Adrenal gland (tissue), 12 donors: ENCODE results near the gene BAHCC1. TPM values are rescaled to one million over a fixed set of nuclear protein-coding genes. Genes with fewer than 3 reads are reported as not detected.

Experiments used
- DNase-seq, 7 donors: peaks; one replicate each; pipeline ENCODE4 v3.0.0-alpha.2; 2019 to 2020
- H3K27ac ChIP-seq, 5 donors: fragments of 200-600 bp; sonication (generic) in 4 of 5; 1 replicate in 3 of 5; 2 replicates in 2 of 5; pipeline versions ENCODE4 v1.5.1 to v1.8.0; 2016 to 2020; ENCODE audit warnings: mild to moderate bottlenecking in 1 of 5
- H3K27me3 ChIP-seq: fragments of 200-600 bp; 2 replicates; pipeline ENCODE4 v1.8.0; 2021
- H3K36me3 ChIP-seq, 2 donors: fragments of 200-600 bp; replicated peaks in 1 of 2; 1 replicate in 1 of 2; 2 replicates in 1 of 2; pipeline versions ENCODE4 v1.5.1 to v1.8.0; 2018 to 2022
- H3K4me1 ChIP-seq, 2 donors: fragments of 200-600 bp; replicated peaks in 1 of 2; 1 replicate in 1 of 2; 2 replicates in 1 of 2; pipeline versions ENCODE4 v1.5.1 to v1.8.0; 2018 to 2021
- H3K4me3 ChIP-seq, 4 donors: fragments of 200-600 bp; sonication (generic) in 3 of 4; one replicate each; pipeline ENCODE4 v1.5.1; 2016 to 2018
- H3K9me3 ChIP-seq, 3 donors: fragments of 200-600 bp; sonication (generic) in 1 of 3; replicated peaks in 1 of 3; 1 replicate in 2 of 3; 2 replicates in 1 of 3; pipeline versions ENCODE4 v1.5.1 to v1.8.0; 2016 to 2021
- POLR2A ChIP-seq, 2 donors: fragments of 450-650 bp; IDR thresholded peaks; one replicate each; pipeline ENCODE4 v1.6.1; 2017; ENCODE audit warnings: antibody characterized with exemption in 2 of 2, mild to moderate bottlenecking in 2 of 2, moderate library complexity in 1 of 2
- WGBS, 4 donors: extraction: QIAGEN DNeasy Blood & Tissue Kit in 2 of 4; methylation state at CpG; one replicate each; pipeline versions ENCODE4 v1.1.5 to v1.1.7; 2013 to 2017; 5-methylcytosine and 5-hydroxymethylcytosine counted together
- intact Hi-C, 2 donors: fragments of 100-400 bp; cut with DNase I; formaldehyde crosslinking; loops; one replicate each; pipeline versions ENCODE4 v1.14.1 to v1.15.0; 2022 to 2023
- polyA plus RNA-seq, 3 donors: library from polyadenylated mRNA; stranded (reverse); fragments of 200-250 nt in 2 of 3; fragments of 350-450 nt in 1 of 3; fragmentation: Illumina TruSeq in 1 of 3; extraction: RNeasy Lipid Tissue Mini Kit (QIAGEN cat#74804) in 1 of 3; gene quantifications; one replicate each; pipeline ENCODE4 v1.2.3, GENCODE V29; 2013 to 2014
- total RNA-seq, 9 donors: library from RNA; depleted of rRNA in 4 of 9; stranded (reverse); fragments of >200 nt in 4 of 9; fragments of 120-200 nt in 1 of 9; fragmentation: NEBNext Ultra II Directional in 1 of 9; extraction: Animal tissue kit (Norgen Biotek cat#: 25700) in 1 of 9; gene quantifications; one replicate each; pipeline versions ENCODE4 v1.1.0 to v1.2.4, GENCODE V29; 2013 to 2023
- TF ChIP-seq, protein P1 (sequence below), 6 experiments: fragments of 450-650 bp in 4 of 6; fragments of 200-600 bp in 2 of 6; sonication (generic) in 1 of 6; IDR thresholded peaks; 1 replicate in 5 of 6; 2 replicates in 1 of 6; pipeline versions ENCODE4 v1.5.1 to v1.8.0; 2016 to 2021; ENCODE audit warnings: antibody characterized with exemption in 6 of 6, mild to moderate bottlenecking in 2 of 6, moderate library complexity in 1 of 6
- donor health status: healthy with polysubstance abuse.
- donor health status: Bipolar disorder and iron deficiency.
- donor health status: DM: yes; HTN: yes; CAD: no.
- donor health status: DM: no; HTN: no; CAD: no.
- donor health status: DM: no; HTN: no; CAD: no.
- donor health status: DM: yes; HTN: yes; CAD: no.

The BAHCC1 gene
- total and polyA plus RNA-seq, 12 donors = 1.7 to 68.0 (median 18.4) TPM

DNA sequence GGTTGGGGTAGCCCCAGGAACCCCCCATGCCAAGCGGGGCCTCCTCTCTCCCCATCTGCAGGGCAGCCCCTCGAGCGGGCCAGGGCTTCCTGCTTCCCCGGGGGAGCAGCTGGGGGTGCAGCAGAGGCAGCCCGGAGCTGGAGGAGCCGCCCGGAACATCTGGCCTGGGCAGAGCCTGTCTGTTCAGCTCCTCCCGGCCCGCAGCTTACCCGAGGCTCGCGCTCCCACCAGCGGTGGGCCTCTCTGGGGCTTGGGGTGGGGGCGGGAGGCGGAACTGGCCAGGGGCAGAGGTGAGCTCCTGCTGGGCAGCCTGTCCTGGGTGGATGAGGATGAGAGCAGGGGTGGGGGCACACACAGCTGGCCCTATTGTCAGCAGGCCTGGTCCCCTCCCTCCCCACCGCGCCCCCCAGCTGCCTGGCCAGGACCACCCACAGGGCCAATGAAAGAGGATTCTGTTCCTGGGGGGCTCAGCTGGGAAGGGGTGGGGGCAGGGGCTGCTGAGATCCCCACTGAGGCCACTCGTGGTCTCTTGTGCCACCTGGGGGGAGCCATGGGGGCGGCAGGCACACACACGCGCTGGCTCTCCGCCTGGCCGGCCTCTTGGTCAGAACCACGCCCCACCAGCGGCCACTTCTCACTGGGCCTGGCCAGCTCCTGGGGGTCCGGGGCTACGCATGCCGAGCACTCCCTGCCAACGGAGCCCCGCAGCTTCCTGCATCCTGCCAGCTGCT, 34.7 kb downstream of the BAHCC1 start:
- Histone ChIP-seq H3K9me3 (no peaks in the 10 kb centered on the region), H3K27ac (peak overlapping the region in 1 of 5 donors; percentile 37), H3K27me3 (no peaks in the 10 kb centered on the region), H3K4me3 (peak overlapping the region in 1 of 4 donors; percentile 28), H3K36me3 (no peaks in the 10 kb centered on the region), H3K4me1 (peaks cover 16 to 27% of the 10 kb centered on the region in 2 donors)
- intact Hi-C loops = no loop called here
- WGBS, 4 donors = 33 to 59% (median 42%) methylated on average over 9 to 30 of the region's 30 CpGs; no CpG with 5 or more reads in 1 of the 4 donors
- DNase-seq = peak in 2 of 7 donors; percentile 15 to 25
- no peak for TF ChIP-seq POLR2A (IDR thresholded peaks at IDR 0.05)
- TF ChIP-seq, protein P1, sequence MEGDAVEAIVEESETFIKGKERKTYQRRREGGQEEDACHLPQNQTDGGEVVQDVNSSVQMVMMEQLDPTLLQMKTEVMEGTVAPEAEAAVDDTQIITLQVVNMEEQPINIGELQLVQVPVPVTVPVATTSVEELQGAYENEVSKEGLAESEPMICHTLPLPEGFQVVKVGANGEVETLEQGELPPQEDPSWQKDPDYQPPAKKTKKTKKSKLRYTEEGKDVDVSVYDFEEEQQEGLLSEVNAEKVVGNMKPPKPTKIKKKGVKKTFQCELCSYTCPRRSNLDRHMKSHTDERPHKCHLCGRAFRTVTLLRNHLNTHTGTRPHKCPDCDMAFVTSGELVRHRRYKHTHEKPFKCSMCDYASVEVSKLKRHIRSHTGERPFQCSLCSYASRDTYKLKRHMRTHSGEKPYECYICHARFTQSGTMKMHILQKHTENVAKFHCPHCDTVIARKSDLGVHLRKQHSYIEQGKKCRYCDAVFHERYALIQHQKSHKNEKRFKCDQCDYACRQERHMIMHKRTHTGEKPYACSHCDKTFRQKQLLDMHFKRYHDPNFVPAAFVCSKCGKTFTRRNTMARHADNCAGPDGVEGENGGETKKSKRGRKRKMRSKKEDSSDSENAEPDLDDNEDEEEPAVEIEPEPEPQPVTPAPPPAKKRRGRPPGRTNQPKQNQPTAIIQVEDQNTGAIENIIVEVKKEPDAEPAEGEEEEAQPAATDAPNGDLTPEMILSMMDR (IDR thresholded peaks at IDR 0.05) = no peak

DNA sequence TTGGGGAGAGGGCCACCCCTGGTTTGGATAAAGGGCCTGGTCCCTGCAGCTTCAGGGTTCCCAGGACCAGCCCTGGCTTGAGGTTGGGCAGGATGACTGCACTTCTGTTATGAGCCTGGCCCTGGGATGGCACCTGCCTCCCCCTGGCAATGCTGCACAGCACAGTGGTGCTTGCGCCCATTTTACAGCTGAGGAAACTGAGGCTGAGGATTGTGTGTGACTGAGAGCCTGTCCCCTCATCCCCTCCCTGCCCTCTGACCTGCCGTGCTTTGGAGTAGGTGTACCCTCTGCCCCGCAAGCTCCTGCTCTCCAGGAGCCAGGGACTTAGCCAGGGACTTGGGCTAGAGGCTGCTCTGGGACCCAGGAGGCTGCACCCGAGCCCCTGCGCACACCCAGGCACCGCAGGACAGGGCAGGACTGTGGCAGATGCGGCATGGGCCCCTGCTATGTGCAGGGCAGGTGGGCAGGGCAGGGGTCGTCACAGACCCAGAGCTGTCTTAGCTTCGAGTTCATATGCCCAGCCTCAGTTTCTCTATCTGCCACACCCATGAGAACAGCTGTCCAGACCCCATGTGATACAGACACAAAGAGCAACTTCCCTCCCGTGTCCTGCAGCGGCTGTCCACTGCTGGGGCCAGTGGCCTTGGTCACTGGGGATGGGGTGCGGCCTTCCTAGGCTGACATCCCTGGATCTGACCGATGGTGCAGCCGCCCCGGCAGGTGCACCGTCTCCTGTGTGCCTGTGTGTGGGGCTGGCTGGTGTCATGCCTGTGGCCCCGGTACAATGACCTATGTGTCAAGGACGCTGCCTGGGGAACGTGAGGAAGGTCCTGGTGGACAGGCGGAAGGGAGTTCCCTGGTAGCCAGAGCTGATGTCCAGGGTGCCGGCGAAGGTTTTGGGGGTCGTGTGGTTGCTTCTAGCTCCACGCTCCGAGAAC, 36.6 kb downstream of the BAHCC1 start:
- peaks cover 16 to 29% of the 10 kb centered on the region in 2 donors for H3K4me1 ChIP-seq
- H3K27me3 ChIP-seq = no peaks in the 10 kb centered on the region
- intact Hi-C loops = no loop called here

GRCh38 chr17:81432941-81433340, 37.7 kb downstream of the BAHCC1 start:
- intact Hi-C loops = no loop called here
- Histone ChIP-seq H3K4me3 (no peak overlapping the region), H3K36me3 (no peaks in the 10 kb centered on the region), H3K4me1 (peaks cover 16 to 33% of the 10 kb centered on the region in 2 donors), H3K9me3 (no peaks in the 10 kb centered on the region), H3K27me3 (no peaks in the 10 kb centered on the region), H3K27ac (no peak overlapping the region)
- WGBS, 4 donors = 79 to 90% (median 84%) methylated on average over 6 to 10 of the region's 10 CpGs; no CpG with 5 or more reads in 1 of the 4 donors
- no peak for TF ChIP-seq POLR2A (IDR thresholded peaks at IDR 0.05)
- TF ChIP-seq, protein P1 (IDR thresholded peaks at IDR 0.05) = no peak
- peak in 2 of 7 donors; percentile 15 to 26 for DNase-seq

More for the DNA sequence above, 36.6 kb downstream of the BAHCC1 start:
- Histone ChIP-seq H3K4me3 (no peak overlapping the region), H3K9me3 (no peaks in the 10 kb centered on the region), H3K27ac (no peak overlapping the region), H3K36me3 (no peaks in the 10 kb centered on the region)
- DNase-seq = peak in 1 of 7 donors; percentile 12
- TF ChIP-seq, protein P1 (IDR thresholded peaks at IDR 0.05) = no peak
- no peak for TF ChIP-seq POLR2A (IDR thresholded peaks at IDR 0.05)
- WGBS, 4 donors = 68 to 76% (median 72%) methylated on average over 6 to 25 of the region's 25 CpGs

DNA sequence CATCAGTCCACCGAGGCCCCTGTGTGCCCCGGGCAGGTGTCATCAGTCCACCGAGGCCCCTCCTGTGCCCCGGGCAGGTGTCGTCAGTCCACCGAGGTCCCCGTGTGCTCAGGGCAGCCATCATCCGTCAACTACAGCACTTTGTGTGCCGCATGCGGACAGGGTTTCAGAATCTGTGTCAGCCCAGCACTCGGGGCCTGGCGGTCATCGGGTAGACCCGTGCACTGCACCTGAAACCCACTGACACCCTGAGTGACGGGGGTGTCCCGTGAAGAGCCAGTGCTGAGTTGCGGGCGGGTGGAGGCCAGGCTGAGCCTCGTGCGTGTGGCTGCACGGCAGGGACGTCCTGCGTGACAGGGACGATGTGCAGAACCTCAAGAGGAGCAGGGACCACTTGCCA, 38.4 kb downstream of the BAHCC1 start:
- no peaks in the 10 kb centered on the region for H3K9me3 ChIP-seq
- peaks cover 16 to 26% of the 10 kb centered on the region in 2 donors for H3K4me1 ChIP-seq
- intact Hi-C loops = no loop called here
- no peak overlapping the region for H3K27ac ChIP-seq
- no peak for DNase-seq
- no peaks in the 10 kb centered on the region for H3K36me3 ChIP-seq
- TF ChIP-seq, protein P1 (IDR thresholded peaks at IDR 0.05) = no peak
- no peak for TF ChIP-seq POLR2A (IDR thresholded peaks at IDR 0.05)
- WGBS, 4 donors = 88 to 100% (median 92%) methylated on average over 2 to 24 of the region's 24 CpGs
- no peak overlapping the region for H3K4me3 ChIP-seq
- no peaks in the 10 kb centered on the region for H3K27me3 ChIP-seq
